Epithelial cell of prostate (primary cell): ENCODE data around the gene TBXAS1.

ENCODE experiments used
- DNase-seq: peaks from one replicate; pipeline ENCODE4 v3.0.0-alpha.2; 2011; ENCODE audit warnings: low read depth, low spot score
- H3K27ac ChIP-seq: fragments of 450-650 bp; 2 replicates; pipeline ENCODE4 v1.5.1; 2017; ENCODE audit warnings: mild to moderate bottlenecking

TBXAS1 gene

GRCh38 chr7:139991911-139992310 lies 162.8 kb downstream of the TBXAS1 start:
- H3K27ac ChIP-seq, result no peak overlapping the region

GRCh38 chr7:139992353-139993044 lies 163.4 kb downstream of the TBXAS1 start:
- no peak for DNase-seq
- H3K27ac ChIP-seq, result no peak overlapping the region

More at GRCh38 chr7:139991911-139992310, 162.8 kb downstream of the TBXAS1 start:
- DNase-seq, result no peak

- DNase-seq, result no peak
- no peak overlapping the region for H3K27ac ChIP-seq
These were observed 164.1 kb downstream of the TBXAS1 start for GRCh38 chr7:139993169-139993568.

GRCh38 chr7:139993592-139993991 lies 164.5 kb downstream of the TBXAS1 start:
- H3K27ac ChIP-seq, result no peak overlapping the region
- no peak for DNase-seq

GRCh38 chr7:139994356-139994755 lies 165.3 kb downstream of the TBXAS1 start:
- no peak overlapping the region for H3K27ac ChIP-seq
- no peak for DNase-seq

GRCh38 chr7:139995017-139995915 lies 166.2 kb downstream of the TBXAS1 start:
- no peak for DNase-seq
- H3K27ac ChIP-seq, result no peak overlapping the region

GRCh38 chr7:139998572-139998971 lies 169.5 kb downstream of the TBXAS1 start:
- no peak for DNase-seq
- no peak overlapping the region for H3K27ac ChIP-seq

GRCh38 chr7:139999516-139999915 lies 170.5 kb downstream of the TBXAS1 start:
- no peak for DNase-seq
- H3K27ac ChIP-seq, result no peak overlapping the region

GRCh38 chr7:140000666-140001268 lies 171.7 kb downstream of the TBXAS1 start:
- DNase-seq, result no peak
- no peak overlapping the region for H3K27ac ChIP-seq

GRCh38 chr7:140003913-140004382 lies 174.9 kb downstream of the TBXAS1 start:
- H3K27ac ChIP-seq, result no peak overlapping the region
- DNase-seq, result no peak

GRCh38 chr7:140004672-140005071 lies 175.6 kb downstream of the TBXAS1 start:
- DNase-seq, result no peak
- H3K27ac ChIP-seq, result no peak overlapping the region

- no peak overlapping the region for H3K27ac ChIP-seq
- DNase-seq, result no peak
These were observed 176.3 kb downstream of the TBXAS1 start for GRCh38 chr7:140005341-140005740.

GRCh38 chr7:140005754-140006503 lies 176.9 kb downstream of the TBXAS1 start:
- DNase-seq, result no peak
- no peak overlapping the region for H3K27ac ChIP-seq

GRCh38 chr7:140006600-140006999 lies 177.5 kb downstream of the TBXAS1 start:
- no peak for DNase-seq
- no peak overlapping the region for H3K27ac ChIP-seq

GRCh38 chr7:140007051-140007690 lies 178.1 kb downstream of the TBXAS1 start:
- H3K27ac ChIP-seq, result no peak overlapping the region
- no peak for DNase-seq

GRCh38 chr7:140008755-140009610 lies 179.9 kb downstream of the TBXAS1 start:
- no peak overlapping the region for H3K27ac ChIP-seq
- no peak for DNase-seq

- DNase-seq, result no peak
- no peak overlapping the region for H3K27ac ChIP-seq
These were observed 180.7 kb downstream of the TBXAS1 start for GRCh38 chr7:140009735-140010134.

- no peak for DNase-seq
- H3K27ac ChIP-seq, result no peak overlapping the region
These were observed 181.3 kb downstream of the TBXAS1 start for GRCh38 chr7:140010194-140010895.
